HG03066 (cell line): ENCODE measurements around the gene COQ10B.
"Not testable (repeated sequence)": the region's sequence is repeated elsewhere in the genome, so short reads cannot be mapped to it uniquely, and the experiment has no call there.

Experiments
- ATAC-seq: cut with Tn5 transposase; IDR thresholded peaks from one replicate; pipeline ENCODE4 v1.9.1; 2021; ENCODE audit warnings: low read depth; ENCODE audit not compliant: unreplicated experiment

The COQ10B gene

DNA sequence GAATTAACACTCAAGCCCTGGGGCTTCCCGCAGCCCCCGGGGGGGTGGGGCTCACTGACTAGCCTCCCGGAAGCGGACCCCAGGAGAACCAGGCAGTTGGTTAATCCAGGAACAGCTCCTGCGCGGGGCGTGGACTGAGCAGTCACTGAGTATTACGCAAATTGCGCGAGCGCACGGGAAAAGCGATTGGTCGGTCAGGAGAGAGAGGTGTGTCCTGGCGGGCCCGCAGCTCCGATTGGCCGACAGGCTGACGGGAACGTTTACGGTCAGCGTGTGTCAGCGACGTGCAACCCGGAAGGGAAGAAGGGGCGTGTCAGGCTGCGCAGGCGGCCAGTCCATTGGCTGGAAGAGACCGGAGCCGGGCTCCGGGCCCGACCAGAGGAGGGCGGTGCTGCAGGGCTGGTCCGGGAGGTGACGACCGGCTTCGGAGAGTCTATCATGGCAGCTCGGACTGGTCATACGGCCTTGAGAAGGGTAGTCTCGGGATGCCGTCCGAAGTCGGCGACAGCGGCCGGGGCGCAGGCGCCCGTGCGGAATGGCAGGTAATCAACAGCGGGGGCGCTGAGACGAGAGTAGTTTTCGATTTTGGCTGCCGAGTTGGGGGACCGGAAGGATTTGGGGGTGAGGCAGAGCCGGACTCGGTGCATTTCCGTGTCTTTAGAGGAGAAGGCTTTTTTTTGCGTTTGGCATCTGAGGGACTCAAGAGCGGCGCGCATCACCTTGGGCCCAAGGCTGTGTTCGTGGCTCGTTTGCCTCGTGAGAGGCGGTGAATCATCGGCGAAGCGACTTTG, at the start of gene COQ10B:
Gene COQ10B (plus strand): TSS at position 430 of the 791 bp plus-strand sequence. CDS start 9 bp downstream, at position 439.
- peak; percentile 91 for ATAC-seq

DNA sequence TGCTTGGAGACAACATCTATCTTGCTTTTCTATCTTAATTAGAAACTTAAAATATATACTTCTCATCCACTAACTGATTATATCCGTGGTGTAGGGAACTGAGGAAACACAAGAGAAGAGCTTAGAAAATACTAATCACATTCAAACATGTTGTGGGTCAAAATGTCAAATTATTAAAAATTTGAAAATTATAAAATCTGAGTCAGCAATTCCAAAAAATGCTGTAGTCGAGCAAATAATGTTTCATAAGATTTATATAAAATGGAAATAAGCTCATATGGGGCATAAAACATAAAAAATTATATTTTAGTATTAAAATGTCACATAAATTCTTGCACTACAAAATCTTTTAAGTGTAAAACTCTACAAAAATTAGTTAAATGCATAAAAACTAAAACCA, 47.8 kb upstream of the COQ10B start:
- no peak for ATAC-seq

DNA sequence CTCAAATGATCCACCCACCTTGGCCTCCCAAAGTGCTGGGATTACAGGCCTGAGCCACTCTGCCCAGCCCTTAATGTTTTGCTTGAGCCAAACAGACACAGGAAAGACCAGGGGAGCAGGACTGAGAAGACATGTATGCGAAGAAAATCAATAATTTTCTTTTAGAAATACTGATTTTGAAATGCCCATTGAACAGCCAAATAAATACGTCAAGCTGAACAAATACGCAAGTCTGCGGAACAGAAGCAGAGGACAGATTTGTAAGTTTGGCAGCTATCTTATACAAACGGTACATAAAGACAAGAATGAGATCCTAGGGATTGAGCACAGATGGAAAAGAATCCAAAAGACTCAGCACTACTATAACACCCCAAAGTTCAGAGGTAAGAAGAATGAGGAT, 39.3 kb upstream of the COQ10B start:
- no peak for ATAC-seq

DNA sequence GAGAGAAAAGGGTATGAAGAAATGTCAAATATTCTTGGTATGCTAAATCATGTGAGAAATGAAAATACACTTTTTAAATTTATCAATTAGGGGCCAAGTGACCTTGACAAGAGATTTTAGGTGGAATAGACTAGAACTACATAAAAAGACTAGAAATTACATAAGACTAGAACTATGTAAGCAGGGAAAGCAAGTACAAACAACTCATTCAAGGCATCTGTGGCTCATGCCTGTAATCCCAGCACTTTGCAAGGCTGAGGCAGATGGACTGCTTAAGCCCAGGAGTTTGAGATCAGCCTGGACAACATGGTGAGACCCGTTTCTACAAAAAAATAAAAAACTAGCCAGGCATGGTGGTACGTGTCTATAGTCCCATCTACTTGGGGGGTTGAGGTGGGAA, 38.8 kb upstream of the COQ10B start:
- ATAC-seq, result no peak

DNA sequence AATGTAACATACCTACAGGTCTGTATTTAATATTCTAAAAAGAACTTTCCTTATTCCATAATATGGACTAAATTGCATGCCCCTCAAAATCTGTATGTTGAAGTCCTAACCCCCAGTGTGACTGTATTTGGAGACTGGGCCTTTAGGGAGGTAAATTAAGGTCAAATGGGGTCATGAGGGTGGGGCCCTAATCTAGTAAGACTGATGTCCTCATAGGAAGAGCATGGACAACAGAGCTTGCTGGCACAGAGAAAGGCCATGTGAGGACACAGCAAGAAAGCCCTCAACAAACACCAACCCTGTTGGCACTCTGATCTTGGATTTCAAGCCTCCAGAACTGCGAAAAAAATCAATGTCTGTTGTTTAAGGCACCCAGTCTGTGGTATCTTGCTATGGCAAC, 37.1 kb upstream of the COQ10B start:
- ATAC-seq, result no peak

DNA sequence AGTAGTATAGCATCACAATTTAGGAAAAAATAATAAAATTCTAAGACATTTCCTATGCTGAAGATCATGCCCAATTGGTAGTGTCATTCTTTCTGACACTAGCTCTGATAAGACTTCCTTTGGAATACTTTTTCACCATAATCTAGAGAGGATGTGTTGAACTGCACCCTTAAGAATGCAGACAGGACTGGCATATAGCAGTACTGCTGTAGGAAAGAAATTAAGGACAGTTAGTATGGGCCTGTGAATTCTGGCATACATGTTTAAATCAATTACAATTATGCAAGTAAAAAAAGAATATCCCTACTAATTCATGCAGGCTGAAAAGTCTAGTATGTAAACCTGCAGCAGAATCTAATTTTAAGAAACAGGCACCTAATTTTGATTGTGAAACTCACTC, 33.9 kb upstream of the COQ10B start:
- ATAC-seq, result no peak

DNA sequence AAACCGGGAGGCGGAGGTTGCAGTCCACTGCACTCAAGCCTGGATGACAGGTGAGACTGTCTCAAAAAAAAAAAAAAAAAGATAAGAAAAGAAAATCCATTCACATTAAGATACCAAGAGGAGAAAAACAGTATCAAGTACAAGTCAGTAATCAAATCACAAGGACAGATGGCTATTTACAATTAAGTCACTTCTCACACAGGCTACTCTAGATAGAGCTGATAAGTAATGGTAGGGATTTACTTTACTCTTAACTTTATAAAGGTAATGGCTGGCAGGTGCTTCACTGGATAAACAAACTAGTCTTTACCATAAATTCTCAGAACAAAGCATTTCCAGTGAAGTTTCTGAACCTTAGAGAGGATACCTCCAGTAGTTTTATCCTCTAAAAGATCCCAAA, 30.0 kb upstream of the COQ10B start:
- no peak for ATAC-seq

DNA sequence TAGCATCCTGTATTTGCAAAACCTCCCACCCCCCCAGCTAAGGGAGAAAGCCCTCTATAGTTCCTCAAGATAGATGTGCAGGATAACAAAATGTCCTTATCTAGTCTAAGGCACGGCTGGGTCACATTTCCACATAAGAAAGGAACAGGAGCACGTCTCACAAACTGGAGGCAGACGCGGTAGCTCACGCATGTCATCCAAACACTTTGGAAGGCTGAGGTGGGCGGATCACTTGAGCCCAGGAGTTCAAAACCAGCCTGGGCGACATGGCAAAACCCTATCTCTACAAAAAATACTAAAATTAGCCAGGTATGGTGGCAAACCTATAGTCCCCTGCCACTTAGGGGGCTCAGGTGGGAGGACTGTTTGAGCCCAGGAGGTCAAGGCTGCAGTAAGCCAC, 27.8 kb upstream of the COQ10B start:
- no peak for ATAC-seq

DNA sequence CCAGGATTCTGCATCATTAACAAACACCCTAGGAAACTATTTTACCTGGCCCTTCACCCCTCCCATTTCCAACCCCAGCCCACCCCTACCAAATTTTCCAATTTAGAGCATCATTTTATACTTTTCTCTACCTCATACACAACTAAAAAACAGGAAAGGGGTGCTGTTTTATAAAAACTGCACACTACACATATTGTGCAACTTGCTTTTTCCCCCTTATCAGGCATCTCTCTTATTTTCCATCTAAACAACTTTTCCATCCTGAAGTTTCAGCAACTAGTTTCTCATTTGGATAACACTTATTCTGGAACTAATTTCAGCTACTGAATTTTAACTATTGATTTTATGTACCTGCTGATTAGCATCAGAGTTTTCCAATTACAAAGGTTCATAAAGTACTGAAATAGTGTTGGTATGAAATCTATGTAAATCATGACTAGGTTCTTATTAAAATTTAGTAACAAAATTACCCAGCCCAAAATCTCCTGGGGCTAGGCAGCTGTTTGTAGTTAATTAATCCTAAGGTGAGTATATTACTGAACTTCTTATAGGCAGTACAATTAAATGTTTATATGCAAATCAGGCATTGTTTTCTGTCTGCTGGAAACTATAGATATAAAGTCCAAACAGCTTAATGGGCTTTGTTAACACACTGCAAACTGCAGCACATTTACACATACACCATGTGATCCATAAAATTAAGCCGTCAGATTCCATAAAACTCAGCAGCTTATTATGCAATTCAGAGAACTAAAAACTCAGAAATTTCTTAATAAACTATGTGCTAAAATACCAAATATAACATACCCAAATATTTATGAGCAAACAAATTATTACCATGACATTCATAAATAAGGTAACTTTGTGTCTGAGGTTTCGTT, 26.4 kb upstream of the COQ10B start:
- ATAC-seq, result no peak

DNA sequence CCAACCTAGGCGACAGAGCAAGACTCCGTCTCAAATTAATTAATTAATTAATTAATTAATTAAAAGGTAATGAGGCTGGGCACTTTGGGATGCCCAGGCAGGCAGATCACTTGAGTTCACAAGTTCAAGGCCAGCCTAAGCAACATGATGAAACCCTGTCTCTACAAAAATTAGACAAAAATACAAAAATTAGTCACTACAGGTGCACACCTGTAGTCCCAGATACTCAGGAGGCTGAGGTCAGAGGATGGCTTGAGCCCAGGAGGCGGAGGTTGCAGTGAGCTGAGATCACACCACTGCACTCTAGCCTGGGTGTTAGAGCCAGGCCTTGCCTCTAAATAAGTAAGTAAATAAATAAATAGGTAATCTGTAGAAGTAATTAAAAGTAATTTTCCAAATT, 25.4 kb upstream of the COQ10B start:
- no peak for ATAC-seq

DNA sequence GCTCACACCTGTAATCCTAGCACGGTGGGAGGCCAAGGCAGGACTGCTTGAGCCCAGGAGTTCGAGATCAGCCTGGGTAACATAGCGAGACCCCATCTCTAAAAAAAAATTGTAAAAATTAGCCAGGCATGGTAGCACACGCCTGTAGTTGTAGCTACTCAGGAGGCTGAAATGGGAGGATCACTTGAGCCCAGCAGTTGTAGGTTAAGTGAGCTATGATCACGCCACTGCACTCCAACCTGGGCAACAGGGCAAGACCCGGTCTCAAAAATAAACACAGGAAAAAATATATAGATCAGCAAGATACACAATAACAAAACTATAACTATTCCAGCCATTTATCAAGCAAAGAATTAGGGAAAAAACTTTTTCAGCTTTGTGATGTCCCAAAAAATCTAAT, 21.5 kb upstream of the COQ10B start:
- no peak for ATAC-seq

DNA sequence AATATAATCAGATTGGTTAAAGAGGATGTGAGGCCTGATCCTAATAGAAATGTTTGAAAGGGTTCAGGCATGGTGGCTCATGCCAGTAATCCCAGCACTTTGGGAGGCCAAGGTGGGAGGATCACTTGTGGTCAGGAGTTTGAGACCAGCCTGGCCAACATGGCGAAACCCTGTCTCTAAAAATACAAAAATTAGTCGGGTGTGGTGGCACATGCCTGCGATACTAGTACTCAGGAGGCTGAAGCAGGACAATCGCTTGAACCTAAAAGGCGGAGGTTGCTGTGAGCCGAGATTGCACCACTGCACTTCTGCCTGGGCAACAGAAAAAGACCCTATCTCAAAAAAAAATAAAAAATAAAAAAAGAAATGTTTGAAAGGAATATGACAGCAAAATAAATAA, 20.8 kb upstream of the COQ10B start:
- not testable (repeated sequence) for ATAC-seq

DNA sequence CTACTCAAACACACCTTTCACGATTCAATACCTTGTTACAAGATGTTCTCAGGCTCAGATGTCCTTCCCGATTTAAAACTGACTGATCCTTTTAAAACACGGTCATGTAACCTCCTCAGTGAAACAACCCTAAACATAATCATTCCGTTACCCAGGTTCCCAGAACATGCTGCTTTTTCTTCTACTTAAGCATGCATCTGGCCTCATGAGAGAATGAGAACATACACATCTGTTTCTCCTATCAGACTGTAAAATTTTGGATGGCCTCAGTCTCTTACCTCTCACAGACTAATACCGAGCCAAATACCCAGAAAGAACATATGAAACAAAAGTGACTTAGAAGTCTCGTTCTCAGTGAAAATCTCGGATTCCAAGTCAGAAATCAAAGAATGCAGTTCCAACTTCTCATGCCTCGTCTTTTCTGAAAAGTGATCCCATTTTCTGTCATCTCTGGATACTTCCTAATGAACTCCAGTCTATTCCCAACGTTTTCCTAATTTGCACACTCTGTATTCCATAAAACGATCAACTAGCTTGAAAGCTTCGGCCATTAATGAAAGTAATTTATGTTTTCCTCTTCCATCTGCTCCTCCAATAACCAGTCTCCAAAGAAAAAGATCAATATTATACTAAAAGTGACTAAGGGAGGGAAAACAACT, 19.4 kb upstream of the COQ10B start:
- ATAC-seq, result no peak

DNA sequence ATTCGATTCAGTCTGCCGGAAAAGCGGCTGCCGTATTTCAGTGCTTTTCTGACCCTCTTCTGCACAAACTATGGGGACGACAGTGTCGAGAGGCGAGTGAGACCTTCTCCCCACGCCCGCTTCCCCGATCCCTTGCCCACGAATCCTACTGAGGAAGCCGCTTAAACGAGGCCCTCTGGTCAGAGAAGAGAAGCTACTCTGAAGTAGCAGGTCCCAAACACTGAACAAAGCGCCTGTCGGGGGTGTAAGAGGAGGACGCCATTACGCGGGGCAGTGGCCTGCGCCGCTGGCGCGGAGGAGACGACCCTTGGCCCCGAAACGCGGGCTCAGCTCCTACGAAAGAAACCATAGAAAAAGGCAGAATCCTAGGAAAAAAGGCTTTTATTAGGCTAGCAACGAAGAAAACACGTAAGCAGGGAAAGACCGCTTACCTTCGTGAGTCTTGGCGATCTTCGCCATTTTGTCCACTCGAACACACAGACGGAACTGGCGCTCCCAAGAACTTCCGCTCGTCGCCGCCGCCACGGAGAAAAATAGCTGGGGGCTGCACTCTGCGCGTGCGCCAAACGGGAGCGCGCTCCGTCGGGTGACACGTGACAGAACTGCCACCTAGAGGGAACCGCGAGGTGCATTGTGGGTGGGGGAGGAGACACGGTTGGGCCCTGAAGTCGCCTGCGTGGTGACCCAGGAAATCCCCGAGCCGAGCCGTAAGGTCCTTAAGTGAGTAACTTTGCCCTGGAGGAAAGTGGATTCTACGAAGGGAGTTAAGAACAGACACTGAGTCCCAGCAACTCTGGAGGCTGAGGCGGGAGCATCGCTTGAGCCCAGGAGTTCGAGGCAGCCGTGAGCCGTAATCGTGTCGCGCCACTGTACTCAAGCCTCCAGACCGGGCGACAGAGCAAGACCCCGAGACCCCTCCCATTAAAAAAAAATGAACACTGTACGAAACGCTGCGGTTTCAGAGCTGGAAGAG, 18.5 kb upstream of the COQ10B start, which contains the start of gene SF3B1:
Gene SF3B1 (minus strand): TSS at position 488 of the 973 bp plus-strand sequence. CDS start 29 bp downstream, at position 459.
- ATAC-seq, result peak; percentile 91

DNA sequence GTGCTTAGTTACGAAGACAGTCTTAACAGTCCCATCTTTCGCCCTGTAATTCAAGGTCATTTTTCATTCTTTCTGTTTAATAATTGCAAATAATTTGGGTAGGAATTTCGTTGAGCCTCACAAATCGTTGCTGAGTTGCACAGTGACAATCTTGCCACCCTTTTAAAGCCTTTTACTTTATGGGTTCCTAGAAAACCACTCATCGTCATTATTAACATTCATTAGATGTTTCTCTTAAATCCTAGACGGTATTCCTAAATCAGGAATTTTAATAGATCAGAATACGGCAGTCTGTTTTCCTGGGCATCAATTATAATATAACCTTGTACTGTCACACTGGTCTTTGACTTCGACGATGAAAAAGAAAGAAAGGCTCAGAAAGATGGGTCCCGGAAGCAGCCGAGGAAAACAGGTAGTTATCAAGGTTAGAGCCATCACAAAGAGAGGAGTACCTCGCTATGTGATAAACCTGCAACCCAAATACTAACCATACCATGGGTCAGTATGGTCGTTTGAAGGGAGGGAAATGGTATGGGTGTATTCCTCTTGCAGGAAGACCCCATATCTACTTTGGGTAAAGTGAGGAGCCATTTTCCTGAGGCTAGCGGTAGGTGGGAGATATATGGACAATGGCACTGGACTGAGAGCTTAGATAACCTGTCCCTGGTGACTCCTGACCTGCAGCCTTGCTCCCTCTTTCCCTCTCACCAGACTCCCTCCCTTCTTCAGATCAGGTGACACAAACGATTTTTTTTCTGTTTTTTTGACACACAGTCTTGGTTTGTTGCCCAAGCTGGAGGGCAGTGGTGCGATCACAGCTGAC, 17.5 kb upstream of the COQ10B start:
- peak; percentile 3 for ATAC-seq

DNA sequence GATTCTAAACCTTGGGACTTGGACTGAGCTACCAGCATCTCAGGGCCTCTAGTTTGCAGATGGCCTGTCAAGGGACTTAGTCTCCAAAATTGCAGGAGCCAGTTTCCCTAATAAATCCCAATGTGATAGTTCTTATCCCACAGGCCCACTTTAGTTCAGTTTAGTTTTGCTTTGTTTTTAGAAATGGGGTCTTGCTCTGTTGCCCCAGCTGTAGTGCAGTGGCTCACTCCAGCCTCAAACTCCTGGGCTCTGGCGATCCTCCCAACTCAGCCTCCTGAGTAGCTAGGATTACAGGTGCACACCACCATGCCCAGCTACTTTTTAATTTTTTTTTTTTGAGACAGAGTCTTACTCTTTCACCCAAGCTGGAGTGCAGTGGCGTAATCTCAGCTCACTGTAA, 16.0 kb upstream of the COQ10B start:
- no peak for ATAC-seq

DNA sequence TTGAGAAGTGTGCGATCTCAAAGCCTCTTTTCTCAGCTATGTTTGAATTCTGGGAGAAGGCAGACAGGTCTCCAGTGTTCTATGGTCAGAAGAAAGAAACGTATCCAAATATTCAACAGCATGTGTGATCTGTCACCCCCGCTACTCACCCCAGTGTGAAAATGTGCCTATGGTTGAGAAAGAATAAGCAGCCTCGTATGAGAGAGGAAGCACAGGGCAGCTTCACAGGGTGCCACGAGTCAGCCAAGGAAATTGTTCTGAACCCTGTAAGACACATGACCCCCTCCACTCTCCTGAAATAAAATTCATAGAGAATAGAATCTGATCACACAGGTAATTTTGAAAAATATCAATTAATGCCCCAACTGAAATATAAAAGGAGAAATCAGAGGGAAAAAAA, 10.5 kb upstream of the COQ10B start:
- no peak for ATAC-seq

DNA sequence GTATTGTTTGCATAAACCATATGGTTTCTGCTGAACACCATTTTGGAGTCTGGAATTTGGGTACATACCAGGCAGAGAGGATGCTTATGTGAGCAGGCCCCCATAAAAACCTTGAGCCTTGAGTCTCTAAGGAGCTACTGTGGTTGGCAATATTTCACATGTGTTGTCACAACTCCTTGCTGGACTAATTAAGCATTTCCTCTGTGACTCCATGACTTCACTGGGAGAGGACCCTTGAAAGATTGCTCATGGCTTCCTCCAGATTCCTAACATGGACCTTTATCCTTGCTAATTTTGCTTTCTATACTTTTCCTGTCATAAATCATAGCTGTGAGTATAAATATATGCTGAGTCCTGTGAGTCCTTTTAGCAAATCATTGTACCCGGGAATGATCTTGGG, 7.6 kb upstream of the COQ10B start:
- ATAC-seq, result no peak

DNA sequence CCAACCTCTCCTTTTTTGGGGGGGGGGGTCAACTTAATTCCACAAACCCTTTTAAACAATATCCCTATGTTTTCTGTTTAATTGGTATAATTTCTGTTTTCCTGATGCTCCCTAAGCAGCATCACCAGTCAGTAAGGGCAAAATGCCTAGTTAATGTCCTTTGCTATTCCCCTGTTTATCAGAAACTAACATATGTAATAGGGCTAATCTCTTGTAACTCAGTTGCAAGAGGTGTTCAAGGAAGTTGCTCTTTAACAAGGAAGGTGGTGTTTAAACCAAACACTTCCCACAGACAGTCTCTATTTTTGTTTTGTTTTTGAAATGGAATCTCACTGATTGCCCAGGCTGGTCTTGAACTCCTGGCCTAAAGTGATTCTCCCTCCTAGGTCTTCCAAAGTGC, 6.5 kb upstream of the COQ10B start:
- no peak for ATAC-seq
